ENCODE results near the gene KIAA0930.

- TF ChIP-seq POLR2AphosphoS5 (IDR thresholded peaks at IDR 0.05) (no peak), CTCF (IDR thresholded peaks at IDR 0.05) (no peak), POLR2A (IDR thresholded peaks at IDR 0.05) (no peak)
Measured at GRCh38 chr22:45221201-45221600, 19.5 kb downstream of the KIAA0930 start.
